GM18907 (cell line): ENCODE measurements around the gene CTIF.

Experiments
- ATAC-seq: cut with Tn5 transposase; IDR thresholded peaks from one replicate; pipeline ENCODE4 v1.9.1; 2021; ENCODE audit warnings: mild to moderate bottlenecking, moderate library complexity; ENCODE audit not compliant: unreplicated experiment

Gene CTIF

GRCh38 chr18:48599391-48599790 lies 60.6 kb downstream of the CTIF start:
- no peak for ATAC-seq

GRCh38 chr18:48600046-48600445 lies 61.2 kb downstream of the CTIF start:
- ATAC-seq, result no peak

- ATAC-seq, result no peak
Measured at GRCh38 chr18:48600456-48601090, 61.7 kb downstream of the CTIF start.

- no peak for ATAC-seq
Measured at GRCh38 chr18:48601343-48601742, 62.5 kb downstream of the CTIF start.

GRCh38 chr18:48602759-48603390 lies 64.0 kb downstream of the CTIF start:
- ATAC-seq, result no peak

- peak; percentile 80 for ATAC-seq
Measured at GRCh38 chr18:48605408-48605845, 66.6 kb downstream of the CTIF start.

GRCh38 chr18:48607056-48607984 lies 68.5 kb downstream of the CTIF start:
- no peak for ATAC-seq

GRCh38 chr18:48608581-48608980 lies 69.8 kb downstream of the CTIF start:
- no peak for ATAC-seq

- no peak for ATAC-seq
Measured at GRCh38 chr18:48609114-48609513, 70.3 kb downstream of the CTIF start.

GRCh38 chr18:48609820-48610815 lies 71.3 kb downstream of the CTIF start:
- ATAC-seq, result no peak

GRCh38 chr18:48611203-48611602 lies 72.4 kb downstream of the CTIF start:
- ATAC-seq, result no peak

GRCh38 chr18:48611785-48612480 lies 73.1 kb downstream of the CTIF start:
- no peak for ATAC-seq

- ATAC-seq, result no peak
Measured at GRCh38 chr18:48612511-48612910, 73.7 kb downstream of the CTIF start.

GRCh38 chr18:48612917-48613316 lies 74.1 kb downstream of the CTIF start:
- no peak for ATAC-seq

GRCh38 chr18:48613589-48614404 lies 75.0 kb downstream of the CTIF start:
- ATAC-seq, result no peak

- ATAC-seq, result no peak
Measured at GRCh38 chr18:48615566-48616401, 77.0 kb downstream of the CTIF start.

- no peak for ATAC-seq
Measured at GRCh38 chr18:48616484-48617255, 77.8 kb downstream of the CTIF start.
